Esophagus squamous epithelium (tissue), 4 donors: ENCODE measurements around the gene TAPT1.

Source experiments
- POLR2A ChIP-seq, 4 donors: fragments of 450-650 bp; IDR thresholded peaks; one replicate each; pipeline ENCODE4 v1.6.1; 2017; ENCODE audit warnings: antibody characterized with exemption in 4 of 4, mild to moderate bottlenecking in 4 of 4, moderate library complexity in 3 of 4
- TF ChIP-seq, protein P1 (sequence below), 6 experiments: fragments of 450-650 bp in 4 of 6; fragments of 200-600 bp in 2 of 6; sonication (generic) in 2 of 6; IDR thresholded peaks; one replicate each; pipeline ENCODE4 v1.5.1; 2016 to 2019; ENCODE audit warnings: antibody characterized with exemption in 6 of 6, mild to moderate bottlenecking in 4 of 6, moderate library complexity in 4 of 6

DNA sequence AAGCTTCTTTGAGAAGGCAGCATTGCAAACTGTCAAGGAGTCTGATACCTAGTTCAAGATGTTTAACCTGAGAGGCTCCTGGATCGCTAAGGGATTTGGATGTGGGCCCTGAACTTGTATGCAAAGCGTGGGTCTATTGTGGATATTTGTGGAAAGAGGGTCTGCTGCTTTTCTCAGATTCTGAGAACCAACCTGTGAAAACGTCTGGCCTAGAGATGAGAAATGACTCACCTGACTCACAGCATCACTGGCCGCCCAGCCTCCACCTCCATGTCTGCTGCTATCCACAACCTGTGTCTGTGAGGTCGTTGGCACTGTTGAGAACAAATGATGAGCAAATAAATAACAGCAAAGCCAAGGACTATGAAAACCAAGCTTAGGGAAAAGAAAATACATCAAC is 109.1 kb downstream of the TAPT1 start:
- TF ChIP-seq, protein P1, sequence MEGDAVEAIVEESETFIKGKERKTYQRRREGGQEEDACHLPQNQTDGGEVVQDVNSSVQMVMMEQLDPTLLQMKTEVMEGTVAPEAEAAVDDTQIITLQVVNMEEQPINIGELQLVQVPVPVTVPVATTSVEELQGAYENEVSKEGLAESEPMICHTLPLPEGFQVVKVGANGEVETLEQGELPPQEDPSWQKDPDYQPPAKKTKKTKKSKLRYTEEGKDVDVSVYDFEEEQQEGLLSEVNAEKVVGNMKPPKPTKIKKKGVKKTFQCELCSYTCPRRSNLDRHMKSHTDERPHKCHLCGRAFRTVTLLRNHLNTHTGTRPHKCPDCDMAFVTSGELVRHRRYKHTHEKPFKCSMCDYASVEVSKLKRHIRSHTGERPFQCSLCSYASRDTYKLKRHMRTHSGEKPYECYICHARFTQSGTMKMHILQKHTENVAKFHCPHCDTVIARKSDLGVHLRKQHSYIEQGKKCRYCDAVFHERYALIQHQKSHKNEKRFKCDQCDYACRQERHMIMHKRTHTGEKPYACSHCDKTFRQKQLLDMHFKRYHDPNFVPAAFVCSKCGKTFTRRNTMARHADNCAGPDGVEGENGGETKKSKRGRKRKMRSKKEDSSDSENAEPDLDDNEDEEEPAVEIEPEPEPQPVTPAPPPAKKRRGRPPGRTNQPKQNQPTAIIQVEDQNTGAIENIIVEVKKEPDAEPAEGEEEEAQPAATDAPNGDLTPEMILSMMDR (IDR thresholded peaks at IDR 0.05): no peak
- TF ChIP-seq POLR2A (IDR thresholded peaks at IDR 0.05): no peak
